GM18505 (cell line): ENCODE measurements around the gene SETX.
A peak's percentile ranks its signal among the peaks of the same experiment; 100 is the strongest.

Experiments
- ATAC-seq: cut with Tn5 transposase; IDR thresholded peaks from one replicate; pipeline ENCODE4 v1.9.1; 2021; ENCODE audit not compliant: unreplicated experiment
- POLR2A ChIP-seq: IDR thresholded peaks from 4 replicates; pipeline ENCODE4 v1.6.1; 2011; ENCODE audit warnings: borderline replicate concordance; ENCODE audit not compliant: insufficient read depth, insufficient read length; ENCODE audit errors: extremely low read depth

Gene SETX

GRCh38 chr9:132249690-132250089 is 105.1 kb downstream of the SETX start:
- TF ChIP-seq POLR2A: no peak
- ATAC-seq: no peak

GRCh38 chr9:132249123-132249522 is 105.7 kb downstream of the SETX start:
- no peak for ATAC-seq
- no peak for TF ChIP-seq POLR2A

- ATAC-seq: no peak
- TF ChIP-seq POLR2A: no peak
Measured at GRCh38 chr9:132247942-132248341, 106.8 kb downstream of the SETX start.

GRCh38 chr9:132245465-132245864 is 109.3 kb downstream of the SETX start:
- no peak for ATAC-seq
- TF ChIP-seq POLR2A: no peak

GRCh38 chr9:132244582-132245455 is 110.0 kb downstream of the SETX start:
- no peak for TF ChIP-seq POLR2A

GRCh38 chr9:132243156-132244074 is 111.4 kb downstream of the SETX start:
- no peak for TF ChIP-seq POLR2A
- ATAC-seq: no peak

More at GRCh38 chr9:132244582-132245455, 110.0 kb downstream of the SETX start:
- ATAC-seq: no peak

- ATAC-seq: no peak
- TF ChIP-seq POLR2A: no peak
Measured at GRCh38 chr9:132242621-132243155, 112.1 kb downstream of the SETX start.

- ATAC-seq: no peak
- no peak for TF ChIP-seq POLR2A
Measured at GRCh38 chr9:132241840-132242620, 112.8 kb downstream of the SETX start.

GRCh38 chr9:132241483-132241839 is 113.3 kb downstream of the SETX start:
- TF ChIP-seq POLR2A: no peak
- ATAC-seq: no peak

- peak; percentile 74 for ATAC-seq
- no peak for TF ChIP-seq POLR2A
Measured at GRCh38 chr9:132240841-132241482, 113.8 kb downstream of the SETX start.

- TF ChIP-seq POLR2A: no peak
- no peak for ATAC-seq
Measured at GRCh38 chr9:132239999-132240840, 114.6 kb downstream of the SETX start.
